Epithelial cell of esophagus (primary cell): ENCODE results near the gene TTLL4.
"Not testable (repeated sequence)": the region's sequence is repeated elsewhere in the genome, so short reads cannot be mapped to it uniquely, and the experiment has no call there.

Source experiments
- DNase-seq: peaks from one replicate; pipeline ENCODE4 v3.0.0; 2010; ENCODE audit warnings: low read depth
- H3K4me3 ChIP-seq: 2 replicates; pipeline ENCODE4 v1.5.1; 2011; ENCODE audit warnings: mild to moderate bottlenecking, low read length, control low read depth
- TF ChIP-seq, protein P1 (sequence below): IDR thresholded peaks from 2 replicates; pipeline ENCODE4 v1.5.1; 2011; ENCODE audit warnings: low read depth, mild to moderate bottlenecking, low read length, control low read depth, inconsistent platforms; ENCODE audit not compliant: insufficient read depth; ENCODE audit errors: missing control alignments

Gene TTLL4

DNA sequence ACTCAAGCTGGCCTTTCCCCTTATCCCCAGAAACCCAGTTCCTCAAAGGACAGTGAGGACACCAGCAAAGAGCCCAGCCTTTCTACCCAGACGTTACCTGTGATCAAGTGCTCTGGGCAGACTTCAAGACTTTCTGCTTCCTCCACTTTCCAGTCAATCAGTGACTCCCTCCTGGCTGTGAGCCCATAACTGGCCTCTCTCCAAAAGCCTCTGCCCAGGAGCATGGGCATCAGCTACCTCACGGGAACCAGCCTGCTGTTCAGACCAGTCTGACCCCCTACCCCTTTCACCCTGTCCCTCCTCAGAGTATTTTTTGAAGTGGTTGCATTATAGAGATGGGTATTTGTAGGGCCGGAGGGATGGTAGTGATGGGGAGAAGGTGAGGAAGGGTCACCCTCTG is 43.6 kb downstream of the TTLL4 start:
- DNase-seq, result no peak
- H3K4me3 ChIP-seq, result no peak overlapping the region
- TF ChIP-seq, protein P1, sequence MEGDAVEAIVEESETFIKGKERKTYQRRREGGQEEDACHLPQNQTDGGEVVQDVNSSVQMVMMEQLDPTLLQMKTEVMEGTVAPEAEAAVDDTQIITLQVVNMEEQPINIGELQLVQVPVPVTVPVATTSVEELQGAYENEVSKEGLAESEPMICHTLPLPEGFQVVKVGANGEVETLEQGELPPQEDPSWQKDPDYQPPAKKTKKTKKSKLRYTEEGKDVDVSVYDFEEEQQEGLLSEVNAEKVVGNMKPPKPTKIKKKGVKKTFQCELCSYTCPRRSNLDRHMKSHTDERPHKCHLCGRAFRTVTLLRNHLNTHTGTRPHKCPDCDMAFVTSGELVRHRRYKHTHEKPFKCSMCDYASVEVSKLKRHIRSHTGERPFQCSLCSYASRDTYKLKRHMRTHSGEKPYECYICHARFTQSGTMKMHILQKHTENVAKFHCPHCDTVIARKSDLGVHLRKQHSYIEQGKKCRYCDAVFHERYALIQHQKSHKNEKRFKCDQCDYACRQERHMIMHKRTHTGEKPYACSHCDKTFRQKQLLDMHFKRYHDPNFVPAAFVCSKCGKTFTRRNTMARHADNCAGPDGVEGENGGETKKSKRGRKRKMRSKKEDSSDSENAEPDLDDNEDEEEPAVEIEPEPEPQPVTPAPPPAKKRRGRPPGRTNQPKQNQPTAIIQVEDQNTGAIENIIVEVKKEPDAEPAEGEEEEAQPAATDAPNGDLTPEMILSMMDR, result no peak

DNA sequence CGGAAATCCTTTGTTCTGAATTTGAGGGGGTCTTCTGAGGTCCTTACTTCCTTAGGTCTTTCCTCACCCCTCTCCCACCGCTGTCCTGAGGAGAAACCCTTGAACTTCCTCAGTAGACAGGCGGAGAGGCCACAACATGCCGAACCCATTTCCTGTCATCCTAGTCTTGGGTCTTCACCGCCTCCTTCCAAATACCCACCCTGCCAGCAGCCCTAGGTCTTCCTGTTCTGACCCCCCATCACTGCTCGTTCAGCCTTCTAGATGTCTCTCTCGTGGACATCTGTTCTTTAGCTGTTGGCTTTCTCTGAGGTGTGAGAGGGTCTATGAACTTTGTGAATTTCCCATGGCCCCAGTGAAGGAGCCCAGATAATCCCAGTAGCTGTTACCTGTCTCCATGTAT is 44.1 kb downstream of the TTLL4 start:
- TF ChIP-seq, protein P1, result no peak
- DNase-seq, result no peak
- no peak overlapping the region for H3K4me3 ChIP-seq

DNA sequence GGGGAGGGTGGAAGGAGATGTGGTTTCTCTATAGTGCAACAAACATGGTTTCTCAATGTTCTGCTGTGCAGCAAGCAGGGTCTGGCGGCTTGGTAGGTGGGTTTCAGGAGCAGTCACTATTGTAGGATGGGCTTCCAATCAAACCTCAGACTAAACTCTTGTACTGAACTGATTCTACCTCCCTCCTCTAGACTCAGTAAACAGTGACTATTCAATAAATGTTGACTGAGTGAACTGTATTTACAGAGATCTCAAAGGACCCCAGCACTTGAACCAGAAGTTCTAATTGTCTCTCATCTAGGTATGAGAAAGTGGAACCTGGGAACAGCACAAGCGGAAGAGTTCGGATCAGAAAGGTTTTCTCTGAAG is 44.5 kb downstream of the TTLL4 start:
- H3K4me3 ChIP-seq, result no peak overlapping the region
- TF ChIP-seq, protein P1, result no peak
- no peak for DNase-seq

DNA sequence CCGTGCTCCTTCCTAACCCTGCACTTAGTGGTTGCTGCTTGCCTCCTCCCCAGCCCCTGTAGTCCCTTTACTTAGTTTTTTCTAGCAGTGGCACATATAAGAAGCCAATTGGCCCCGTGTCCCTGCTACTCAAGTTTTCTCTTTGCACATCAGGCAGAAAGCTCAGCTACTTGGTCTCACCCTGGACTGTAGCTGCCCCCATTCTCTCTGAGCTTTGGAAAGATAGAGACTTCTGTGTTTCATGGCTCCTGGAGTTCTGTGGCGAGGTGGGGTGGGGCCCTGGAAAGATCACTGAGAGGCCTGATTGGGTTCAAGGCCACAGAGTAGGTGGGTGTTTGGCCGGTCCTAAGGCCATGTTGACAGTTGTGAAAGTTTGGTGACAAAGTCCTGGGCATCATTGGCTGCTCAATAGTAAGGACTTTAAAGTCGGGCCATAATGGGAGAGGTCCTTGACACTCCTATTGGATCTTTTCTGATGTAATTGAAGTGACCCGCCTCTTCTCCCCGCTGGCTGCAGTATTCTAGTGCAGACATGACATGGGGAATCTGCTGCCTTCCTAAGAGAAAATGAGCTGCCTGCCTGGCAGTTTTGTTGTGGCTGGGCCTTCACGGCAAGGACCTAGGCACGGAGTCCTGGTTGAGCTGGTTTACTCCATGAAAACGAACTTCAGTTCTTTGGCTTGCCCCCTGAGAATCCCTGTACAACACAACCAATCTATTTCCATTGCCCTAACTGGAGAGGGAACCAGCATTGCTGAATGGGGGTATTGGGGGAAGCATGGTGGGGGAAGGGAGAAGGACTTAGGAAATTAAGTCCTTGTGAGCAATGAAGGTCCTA is 45.2 kb downstream of the TTLL4 start:
- TF ChIP-seq, protein P1, result no peak
- DNase-seq, result no peak
- H3K4me3 ChIP-seq, result no peak overlapping the region

DNA sequence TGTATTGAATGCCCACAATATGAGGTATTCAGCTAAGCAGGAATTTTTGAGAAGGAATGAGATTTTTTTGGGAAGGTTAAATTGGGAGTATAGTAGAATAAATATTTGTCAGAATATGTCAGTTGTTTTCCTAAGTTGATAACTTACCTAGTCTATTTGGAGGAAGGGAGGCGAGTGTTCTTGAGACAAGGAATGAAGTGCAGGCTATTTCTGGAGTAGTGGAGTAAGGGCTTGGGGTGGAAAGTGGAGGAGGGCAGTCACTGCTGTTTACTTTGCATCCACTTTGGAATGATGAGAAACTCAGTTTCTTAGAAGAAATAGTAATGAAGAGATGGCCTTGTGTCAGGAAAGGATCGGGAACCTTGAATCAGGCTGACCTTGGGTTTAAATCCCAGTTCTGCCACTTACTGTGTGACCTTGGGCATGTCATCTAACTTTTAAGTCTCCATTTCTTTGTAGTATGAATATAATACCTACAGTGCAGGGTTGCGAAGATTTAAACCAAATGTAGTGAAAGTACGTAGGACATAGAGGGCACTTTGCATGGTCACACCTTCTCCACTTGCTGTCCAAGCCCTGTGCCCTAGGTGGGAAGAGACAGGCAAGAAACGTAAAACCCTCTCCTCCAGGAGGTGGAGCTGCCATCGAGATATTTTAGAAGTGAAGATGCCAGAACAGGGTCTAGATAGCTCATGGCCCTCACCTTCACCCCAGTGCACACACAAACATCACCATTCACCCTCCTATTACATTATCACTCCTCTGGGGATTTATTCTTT is 46.2 kb downstream of the TTLL4 start:
- TF ChIP-seq, protein P1, result no peak
- DNase-seq, result no peak

DNA sequence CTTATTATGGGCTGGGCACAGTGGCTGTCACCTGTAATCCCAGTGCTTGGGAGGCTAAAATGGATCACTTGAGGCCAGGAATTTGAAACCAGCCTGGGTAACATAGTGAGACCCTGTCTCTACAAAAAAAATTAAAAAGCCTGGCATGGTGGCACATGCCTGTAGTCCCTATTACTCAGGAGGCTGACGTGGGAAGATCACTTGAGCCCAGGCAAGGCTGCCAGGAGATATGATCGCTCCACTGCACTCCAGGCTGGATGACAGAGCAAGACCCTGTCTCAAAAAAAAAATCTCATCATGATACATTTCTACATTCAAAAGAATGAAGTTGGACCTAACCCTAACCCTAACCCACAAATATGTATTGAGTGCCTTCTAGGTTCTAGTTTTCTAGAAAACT is 51.2 kb downstream of the TTLL4 start:
- H3K4me3 ChIP-seq, result no peak overlapping the region
- TF ChIP-seq, protein P1, result no peak
- no peak for DNase-seq

More for the DNA sequence above, 46.2 kb downstream of the TTLL4 start:
- H3K4me3 ChIP-seq, result no peak overlapping the region

DNA sequence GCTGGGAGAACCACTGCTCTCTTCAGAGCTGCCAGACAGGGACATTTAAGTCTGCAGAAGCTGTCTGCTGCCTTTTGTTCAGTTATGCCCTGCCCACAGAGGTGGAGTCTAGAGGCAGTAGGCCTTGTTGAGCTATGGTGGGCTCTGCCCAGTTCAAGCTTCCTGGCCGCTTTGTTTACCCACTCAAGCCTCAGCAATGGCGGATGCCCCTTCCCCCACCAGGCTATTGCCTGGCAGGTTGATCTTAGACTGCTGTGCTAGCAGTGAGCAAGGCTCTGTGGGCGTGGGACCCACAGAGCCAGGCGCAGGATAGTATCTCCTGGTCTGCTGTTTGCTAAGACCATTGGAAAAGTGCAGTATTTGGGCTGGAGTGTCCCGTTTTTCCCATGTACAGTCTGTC is 62.1 kb downstream of the TTLL4 start:
- DNase-seq, H3K4me3 ChIP-seq: not testable (repeated sequence)
